ENCODE measurements around the gene IQSEC3.

The IQSEC3 gene

DNA sequence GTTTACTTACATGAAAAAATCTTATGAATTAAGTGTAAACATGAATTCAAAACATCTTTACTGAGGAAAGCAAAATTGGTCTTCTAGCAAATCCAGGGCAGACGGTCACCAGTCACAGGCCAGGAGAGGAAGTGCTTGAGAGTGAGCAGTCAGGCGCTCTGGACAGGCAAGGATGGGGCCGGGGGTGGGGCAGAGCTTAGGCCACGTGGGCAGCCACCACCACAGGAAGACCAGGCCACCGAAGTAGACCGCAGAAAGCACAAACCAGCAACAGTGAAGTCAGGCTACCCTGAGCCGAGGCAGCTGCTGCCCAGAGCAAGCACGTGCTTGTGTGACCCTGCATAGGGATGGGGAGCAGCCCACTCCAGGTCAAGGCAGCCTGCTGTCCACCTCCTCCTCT lies 113.9 kb downstream of the IQSEC3 start:
- WGBS, 2 donors (ENCODE audit: extremely low coverage in 2 of 2, insufficient read length in 2 of 2, insufficient replicate concordance in 1 of 2) = no CpG with 5 or more reads among the region's 8 CpGs
- Histone ChIP-seq H2BK12ac (ENCODE audit: low read length) (no peak overlapping the region), H2BK120ac (ENCODE audit: low read depth, low read length) (no peak overlapping the region), H3K9me3 (replicated peaks in 1 of 2; ENCODE audit: control insufficient read depth in 2 of 2, insufficient read depth in 1 of 2, low read depth in 1 of 2, low read length in 2 of 2) (no peaks in the 10 kb centered on the region), H3K23ac (ENCODE audit: low read depth, low read length, poor library complexity) (no peak overlapping the region), H3K4me3 (ENCODE audit: low read length in 2 of 2) (no peak overlapping the region), H4K91ac (ENCODE audit: low read depth, low read length, poor library complexity) (no peak overlapping the region), H2AFZ (ENCODE audit: low read length) (no peak overlapping the region), H3K4me1 (ENCODE audit: control insufficient read depth in 2 of 2, insufficient read depth in 1 of 2, low read depth in 1 of 2, low read length in 2 of 2) (peaks cover 0 to 11% of the 10 kb centered on the region in 2 donors), H3K36me3 (replicated peaks in 1 of 2; ENCODE audit: control insufficient read depth in 2 of 2, insufficient read depth in 2 of 2, low read length in 2 of 2) (no peaks in the 10 kb centered on the region), H3K27me3 (ENCODE audit: control insufficient read depth in 3 of 3, insufficient read depth in 3 of 3, low read depth in 1 of 3, low read length in 3 of 3) (peaks cover 0 to 15% (median 0%) of the 10 kb centered on the region in 3 experiments), H2BK5ac (ENCODE audit: low read length) (no peak overlapping the region), H3K4ac (ENCODE audit: low read length) (no peak overlapping the region), H3K79me1 (ENCODE audit: low read depth, low read length) (peaks cover 2% of the 10 kb centered on the region), H2BK15ac (ENCODE audit: low read length) (peak overlapping the region; percentile 10), H3K27ac (replicated peaks; ENCODE audit: low read length) (no peak overlapping the region), H4K8ac (ENCODE audit: low read depth, low read length) (peak overlapping the region; percentile 59), H3K4me2 (ENCODE audit: insufficient read depth, low read length, poor library complexity, severe bottlenecking) (no peak overlapping the region), H2AK5ac (ENCODE audit: low read depth, low read length) (peak overlapping the region; percentile 61), H3K18ac (ENCODE audit: low read length) (peak overlapping the region; percentile 36), H3K9ac (ENCODE audit: low read depth, low read length, poor library complexity) (no peak overlapping the region), H3K14ac (ENCODE audit: low read length) (no peak overlapping the region)
- DNase-seq (ENCODE audit: low spot score) = no peak

GRCh38 chr12:181921-182320 lies 115.4 kb downstream of the IQSEC3 start:
- Histone ChIP-seq H2BK5ac (ENCODE audit: low read length) (no peak overlapping the region), H3K79me1 (ENCODE audit: low read depth, low read length) (peaks cover 2% of the 10 kb centered on the region), H2BK12ac (ENCODE audit: low read length) (no peak overlapping the region), H3K9me3 (replicated peaks in 1 of 2; ENCODE audit: control insufficient read depth in 2 of 2, insufficient read depth in 1 of 2, low read depth in 1 of 2, low read length in 2 of 2) (no peaks in the 10 kb centered on the region), H2AFZ (ENCODE audit: low read length) (no peak overlapping the region), H3K4me2 (ENCODE audit: insufficient read depth, low read length, poor library complexity, severe bottlenecking) (no peak overlapping the region), H4K91ac (ENCODE audit: low read depth, low read length, poor library complexity) (no peak overlapping the region), H3K23ac (ENCODE audit: low read depth, low read length, poor library complexity) (peak overlapping the region; percentile 1), H3K14ac (ENCODE audit: low read length) (peak overlapping the region; percentile 25), H4K8ac (ENCODE audit: low read depth, low read length) (no peak overlapping the region), H3K4me1 (ENCODE audit: control insufficient read depth in 2 of 2, insufficient read depth in 1 of 2, low read depth in 1 of 2, low read length in 2 of 2) (peaks cover 0 to 9% of the 10 kb centered on the region in 2 donors), H3K18ac (ENCODE audit: low read length) (peak overlapping the region; percentile 68), H3K4me3 (ENCODE audit: low read length in 2 of 2) (no peak overlapping the region), H3K36me3 (replicated peaks in 1 of 2; ENCODE audit: control insufficient read depth in 2 of 2, insufficient read depth in 2 of 2, low read length in 2 of 2) (no peaks in the 10 kb centered on the region), H3K27me3 (ENCODE audit: control insufficient read depth in 3 of 3, insufficient read depth in 3 of 3, low read depth in 1 of 3, low read length in 3 of 3) (peaks cover 0 to 12% (median 0%) of the 10 kb centered on the region in 3 experiments), H2BK15ac (ENCODE audit: low read length) (no peak overlapping the region), H2BK120ac (ENCODE audit: low read depth, low read length) (no peak overlapping the region), H3K27ac (replicated peaks; ENCODE audit: low read length) (no peak overlapping the region), H3K4ac (ENCODE audit: low read length) (no peak overlapping the region), H2AK5ac (ENCODE audit: low read depth, low read length) (peak overlapping the region; percentile 47), H3K9ac (ENCODE audit: low read depth, low read length, poor library complexity) (no peak overlapping the region)
- no CpG with 5 or more reads among the region's 17 CpGs for WGBS, 2 donors (ENCODE audit: extremely low coverage in 2 of 2, insufficient read length in 2 of 2, insufficient replicate concordance in 1 of 2)
- no peak for DNase-seq (ENCODE audit: low spot score)

- DNase-seq (ENCODE audit: low spot score) = no peak
- H2BK12ac ChIP-seq (ENCODE audit: low read length) = no peak overlapping the region
- no peak overlapping the region for H3K27ac ChIP-seq (replicated peaks; ENCODE audit: low read length)
- peak overlapping the region; percentile 1 for H3K23ac ChIP-seq (ENCODE audit: low read depth, low read length, poor library complexity)
- peak overlapping the region; percentile 17 for H2AK5ac ChIP-seq (ENCODE audit: low read depth, low read length)
- no peak overlapping the region for H3K4me2 ChIP-seq (ENCODE audit: insufficient read depth, low read length, poor library complexity, severe bottlenecking)
- peaks cover 2% of the 10 kb centered on the region for H3K79me1 ChIP-seq (ENCODE audit: low read depth, low read length)
- no peaks in the 10 kb centered on the region for H3K36me3 ChIP-seq (replicated peaks in 1 of 2; ENCODE audit: control insufficient read depth in 2 of 2, insufficient read depth in 2 of 2, low read length in 2 of 2)
- no peak overlapping the region for H3K4ac ChIP-seq (ENCODE audit: low read length)
- no peak overlapping the region for H4K91ac ChIP-seq (ENCODE audit: low read depth, low read length, poor library complexity)
- no peak overlapping the region for H3K4me3 ChIP-seq (ENCODE audit: low read length in 2 of 2)
- no CpG with 5 or more reads among the region's 10 CpGs for WGBS, 2 donors (ENCODE audit: extremely low coverage in 2 of 2, insufficient read length in 2 of 2, insufficient replicate concordance in 1 of 2)
- H3K18ac ChIP-seq (ENCODE audit: low read length) = peak overlapping the region; percentile 68
- H2AFZ ChIP-seq (ENCODE audit: low read length) = no peak overlapping the region
- H2BK15ac ChIP-seq (ENCODE audit: low read length) = no peak overlapping the region
- peaks cover 0 to 17% (median 0%) of the 10 kb centered on the region in 3 experiments for H3K27me3 ChIP-seq (ENCODE audit: control insufficient read depth in 3 of 3, insufficient read depth in 3 of 3, low read depth in 1 of 3, low read length in 3 of 3)
- no peak overlapping the region for H2BK120ac ChIP-seq (ENCODE audit: low read depth, low read length)
- no peaks in the 10 kb centered on the region for H3K9me3 ChIP-seq (replicated peaks in 1 of 2; ENCODE audit: control insufficient read depth in 2 of 2, insufficient read depth in 1 of 2, low read depth in 1 of 2, low read length in 2 of 2)
- H2BK5ac ChIP-seq (ENCODE audit: low read length) = no peak overlapping the region
- H3K9ac ChIP-seq (ENCODE audit: low read depth, low read length, poor library complexity) = no peak overlapping the region
- no peak overlapping the region for H4K8ac ChIP-seq (ENCODE audit: low read depth, low read length)
- peaks cover 0 to 9% of the 10 kb centered on the region in 2 donors for H3K4me1 ChIP-seq (ENCODE audit: control insufficient read depth in 2 of 2, insufficient read depth in 1 of 2, low read depth in 1 of 2, low read length in 2 of 2)
- H3K14ac ChIP-seq (ENCODE audit: low read length) = no peak overlapping the region
These were observed 115.9 kb downstream of the IQSEC3 start for GRCh38 chr12:182381-182892.

GRCh38 chr12:184811-185575 lies 118.4 kb downstream of the IQSEC3 start:
- DNase-seq (ENCODE audit: low spot score) = no peak
- H3K4me2 ChIP-seq (ENCODE audit: insufficient read depth, low read length, poor library complexity, severe bottlenecking) = no peak overlapping the region
- H3K27me3 ChIP-seq (ENCODE audit: control insufficient read depth in 3 of 3, insufficient read depth in 3 of 3, low read depth in 1 of 3, low read length in 3 of 3) = peaks cover 0 to 23% (median 4%) of the 10 kb centered on the region in 3 experiments
- no peaks in the 10 kb centered on the region for H3K36me3 ChIP-seq (replicated peaks in 1 of 2; ENCODE audit: control insufficient read depth in 2 of 2, insufficient read depth in 2 of 2, low read length in 2 of 2)
- no peak overlapping the region for H4K91ac ChIP-seq (ENCODE audit: low read depth, low read length, poor library complexity)
- H2BK120ac ChIP-seq (ENCODE audit: low read depth, low read length) = no peak overlapping the region
- no peak overlapping the region for H2AFZ ChIP-seq (ENCODE audit: low read length)
- H3K27ac ChIP-seq (replicated peaks; ENCODE audit: low read length) = no peak overlapping the region
- H3K4ac ChIP-seq (ENCODE audit: low read length) = no peak overlapping the region
- peaks cover 2% of the 10 kb centered on the region for H3K79me1 ChIP-seq (ENCODE audit: low read depth, low read length)
- peak overlapping the region; percentile 43 for H2BK5ac ChIP-seq (ENCODE audit: low read length)
- peak overlapping the region; percentile 53 for H3K9ac ChIP-seq (ENCODE audit: low read depth, low read length, poor library complexity)
- no CpG with 5 or more reads among the region's 13 CpGs for WGBS, 2 donors (ENCODE audit: extremely low coverage in 2 of 2, insufficient read length in 2 of 2, insufficient replicate concordance in 1 of 2)
- H2BK12ac ChIP-seq (ENCODE audit: low read length) = no peak overlapping the region
- H3K9me3 ChIP-seq (replicated peaks in 1 of 2; ENCODE audit: control insufficient read depth in 2 of 2, insufficient read depth in 1 of 2, low read depth in 1 of 2, low read length in 2 of 2) = peaks cover 0 to 3% of the 10 kb centered on the region in 2 donors
- no peak overlapping the region for H4K8ac ChIP-seq (ENCODE audit: low read depth, low read length)
- peaks cover 2 to 6% of the 10 kb centered on the region in 2 donors for H3K4me1 ChIP-seq (ENCODE audit: control insufficient read depth in 2 of 2, insufficient read depth in 1 of 2, low read depth in 1 of 2, low read length in 2 of 2)
- H2AK5ac ChIP-seq (ENCODE audit: low read depth, low read length) = peak overlapping the region; percentile 0
- no peak overlapping the region for H2BK15ac ChIP-seq (ENCODE audit: low read length)
- H3K14ac ChIP-seq (ENCODE audit: low read length) = no peak overlapping the region
- H3K23ac ChIP-seq (ENCODE audit: low read depth, low read length, poor library complexity) = no peak overlapping the region
- no peak overlapping the region for H3K4me3 ChIP-seq (ENCODE audit: low read length in 2 of 2)
- H3K18ac ChIP-seq (ENCODE audit: low read length) = peak overlapping the region; percentile 45

Data from neuronal stem cell (in vitro differentiated cells).